A673 (cell line): ENCODE results near the gene CEACAM16. TPM values are rescaled to one million over a fixed set of nuclear protein-coding genes. Genes with fewer than 3 reads are reported as not detected.

Experiments used
- BruUV-seq: library from RNA; stranded (reverse); fragments of 400-500 nt; replicated peaks from 2 replicates; lab custom pipeline; 2021; lab: Mats Ljungman, UMichigan
- CTCF ChIA-PET: fragments of 300-600 bp; sonication (Branson Sonifier 250); formaldehyde crosslinking; loops from one replicate; lab custom pipeline; 2022; ENCODE audit warnings: antibody characterized with exemption; lab: Charles Lee
- POLR2A ChIA-PET: fragments of 300-600 bp; sonication (Branson Sonifier 250); formaldehyde crosslinking; loops from one replicate; lab custom pipeline; 2022; ENCODE audit warnings: antibody characterized with exemption; ENCODE audit not compliant: low non-redundant PET; lab: Charles Lee
- DNase-seq: peaks from one replicate; pipeline ENCODE4 v3.0.0-alpha.2; 2015; ENCODE audit warnings: low spot score
- H3K27ac ChIP-seq: fragments of 200-600 bp; sonication (generic); 2 replicates; pipeline ENCODE4 v1.5.1; 2016; ENCODE audit warnings: mixed run types, low read depth, mild to moderate bottlenecking, mixed read lengths, antibody characterized with exemption, low read length; ENCODE audit not compliant: poor library complexity, severe bottlenecking
- H3K27me3 ChIP-seq: fragments of 200-600 bp; sonication (generic); replicated peaks from 2 replicates; pipeline ENCODE4 v1.6.1; 2017; ENCODE audit warnings: mixed run types, low read depth, mild to moderate bottlenecking, mixed read lengths, antibody characterized with exemption, low read length; ENCODE audit not compliant: insufficient read depth, poor library complexity
- H3K36me3 ChIP-seq: fragments of 200-600 bp; sonication (generic); 2 replicates; pipeline ENCODE4 v1.6.1; 2016; ENCODE audit warnings: mixed run types, mild to moderate bottlenecking, mixed read lengths, antibody characterized with exemption, low read length; ENCODE audit not compliant: insufficient read depth, poor library complexity, severe bottlenecking
- H3K4me1 ChIP-seq: fragments of 200-600 bp; sonication (generic); 2 replicates; pipeline ENCODE4 v1.6.1; 2017; ENCODE audit warnings: mixed run types, mild to moderate bottlenecking, mixed read lengths, antibody characterized with exemption, low read length; ENCODE audit not compliant: insufficient read depth, poor library complexity, severe bottlenecking
- H3K4me3 ChIP-seq: fragments of 200-600 bp; sonication (generic); 2 replicates; pipeline ENCODE4 v1.5.1; 2016; ENCODE audit warnings: low read depth, mixed run types, mild to moderate bottlenecking, mixed read lengths, low read length; ENCODE audit not compliant: poor library complexity, severe bottlenecking
- H3K9me3 ChIP-seq: fragments of 200-600 bp; sonication (generic); 2 replicates; pipeline ENCODE4 v1.6.1; 2016; ENCODE audit warnings: mixed run types, low read depth, mild to moderate bottlenecking, mixed read lengths, antibody characterized with exemption, low read length; ENCODE audit not compliant: poor library complexity, severe bottlenecking
- CTCF ChIP-seq: fragments of 300-800, 200-600 bp; sonication (generic); conservative IDR thresholded peaks from 2 replicates; pipeline ENCODE4 v1.5.1; 2017; ENCODE audit warnings: low read depth, mild to moderate bottlenecking, antibody characterized with exemption, low read length, moderate library complexity, mixed read lengths
- EZH2 ChIP-seq: fragments of 200-600 bp; sonication (generic); IDR thresholded peaks from 2 replicates; pipeline ENCODE4 v1.6.1; 2017; ENCODE audit warnings: borderline replicate concordance, low read depth, mild to moderate bottlenecking, mixed read lengths, antibody characterized with exemption, low read length; ENCODE audit not compliant: poor library complexity, severe bottlenecking
- intact Hi-C: fragments of 100-400 bp; cut with micrococcal nuclease; formaldehyde crosslinking; loops from one replicate; pipeline ENCODE4 v1.10.0; 2022; ENCODE audit not compliant: unreplicated experiment
- total RNA-seq: library from RNA; stranded (reverse); gene quantifications from 2 replicates; pipeline ENCODE4 v1.2.3, GENCODE V29; 2021

CEACAM16 gene
- total RNA-seq, 1 experiment from 2014 or later, result not detected

DNA sequence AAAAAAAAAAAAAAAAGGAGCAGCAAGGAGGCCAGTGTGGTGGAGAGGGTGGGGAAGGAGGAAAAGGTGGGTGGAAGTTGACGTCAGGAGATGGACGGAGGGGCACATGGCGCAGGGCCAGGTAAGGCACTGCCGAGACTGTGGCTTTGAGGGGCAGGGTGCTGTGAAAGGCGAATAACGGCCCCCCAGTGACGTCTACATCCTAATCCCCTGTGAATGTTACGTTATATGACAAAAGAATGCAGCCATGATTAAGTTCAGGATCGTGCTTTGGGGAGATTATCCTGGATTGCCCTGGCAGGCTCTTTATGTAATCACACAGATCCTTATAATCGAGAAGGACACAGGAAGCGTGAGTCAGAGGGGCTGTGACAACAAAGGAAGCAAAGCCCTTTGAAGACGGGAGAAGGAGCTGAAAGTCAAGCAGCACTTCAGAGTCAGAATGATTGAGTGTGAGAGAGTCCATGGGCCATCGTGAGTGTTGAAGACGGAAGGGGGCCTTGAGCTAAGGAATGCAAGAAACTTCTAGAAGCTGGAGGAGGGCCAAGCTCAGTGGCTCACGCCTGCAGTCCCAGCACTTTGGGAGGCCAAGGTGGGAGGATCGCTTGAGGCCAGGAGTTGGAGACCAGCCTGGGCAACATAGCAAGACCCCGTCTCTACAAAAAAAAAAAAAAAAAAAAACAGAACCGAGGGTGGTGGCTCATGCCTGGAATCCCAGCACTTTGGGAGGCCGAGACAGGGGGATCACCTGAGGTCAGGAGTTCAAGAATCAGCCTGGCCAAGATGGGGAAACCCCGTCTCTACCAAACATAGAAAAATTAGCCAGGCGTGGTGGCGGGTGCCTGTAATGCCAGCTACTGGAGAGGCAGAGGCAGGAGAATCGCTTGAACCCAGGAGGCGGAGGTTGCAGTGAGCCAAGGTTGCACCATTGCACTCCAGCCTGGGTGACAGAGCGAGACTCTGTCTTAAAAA, 13.8 kb upstream of the CEACAM16 start:
- CTCF ChIA-PET, result interaction anchor here (0.7 kb wide), 2 partner anchors 115 to 179 kb away, joined by 4 read pairs; no protein-coding TSS in a partner anchor
- intact Hi-C loops, result loop anchor here (10.0 kb wide), 2 partner anchors 160 to 270 kb away; partner anchors contain the start of genes CLPTM1 and NECTIN2

DNA sequence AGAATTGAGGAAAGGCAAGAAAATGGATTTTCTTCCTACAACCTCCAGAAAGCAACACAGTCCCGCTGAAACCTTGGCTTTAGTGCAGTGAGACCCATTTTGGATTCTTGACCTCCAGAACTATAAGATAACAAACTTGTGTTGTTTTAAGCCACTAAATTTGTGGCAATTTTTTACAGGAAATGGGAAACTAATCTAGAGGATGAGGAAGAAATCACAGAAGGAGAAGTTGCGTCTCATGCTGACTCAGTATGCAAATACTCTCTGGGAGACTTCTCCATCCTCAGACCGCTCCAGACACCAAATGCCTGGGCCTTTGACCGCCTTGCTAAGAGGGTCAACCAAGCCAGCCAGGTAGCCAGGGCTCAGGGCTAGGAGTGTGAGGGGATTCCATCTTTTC, 13.1 kb upstream of the CEACAM16 start:
- Histone ChIP-seq H3K4me1 (no peaks in the 10 kb centered on the region), H3K36me3 (no peaks in the 10 kb centered on the region), H3K27me3 (no peaks in the 10 kb centered on the region), H3K9me3 (no peaks in the 10 kb centered on the region), H3K27ac (peak overlapping the region; percentile 25), H3K4me3 (no peak overlapping the region)
- DNase-seq, result no peak
- TF ChIP-seq CTCF, result no peak
- TF ChIP-seq EZH2, result no peak
- ChIA-PET CTCF (interaction anchor here (0.6 to 0.7 kb wide), 2 partner anchors 35 to 180 kb away, joined by 4 read pairs; no protein-coding TSS in a partner anchor), POLR2A (no interaction called here)
- intact Hi-C loops, result loop anchor here (10.0 kb wide), 2 partner anchors 159 to 269 kb away; partner anchors contain the start of genes CLPTM1 and NECTIN2
- no TSS peak for BruUV-seq

More for the DNA sequence above, 13.8 kb upstream of the CEACAM16 start:
- no peaks in the 10 kb centered on the region for H3K27me3 ChIP-seq
- no peaks in the 10 kb centered on the region for H3K4me1 ChIP-seq
- POLR2A ChIA-PET, result no interaction called here
- H3K9me3 ChIP-seq, result no peaks in the 10 kb centered on the region
- no peaks in the 10 kb centered on the region for H3K36me3 ChIP-seq
- TSS peak; percentile 38 for BruUV-seq
- TF ChIP-seq EZH2 (no peak), CTCF (no peak)
- peak overlapping the region; percentile 52 for H3K27ac ChIP-seq
- no peak overlapping the region for H3K4me3 ChIP-seq
- DNase-seq, result peak; percentile 92

- H3K4me3 ChIP-seq, result no peak overlapping the region
- intact Hi-C loops, result loop anchor here (10.0 kb wide), 2 partner anchors 158 to 268 kb away; partner anchors contain the start of genes CLPTM1 and NECTIN2
- no peaks in the 10 kb centered on the region for H3K27me3 ChIP-seq
- H3K27ac ChIP-seq, result no peak overlapping the region
- ChIA-PET POLR2A (no interaction called here), CTCF (no interaction called here)
- no peaks in the 10 kb centered on the region for H3K36me3 ChIP-seq
- H3K9me3 ChIP-seq, result no peaks in the 10 kb centered on the region
- H3K4me1 ChIP-seq, result no peaks in the 10 kb centered on the region
- BruUV-seq, result no TSS peak
- TF ChIP-seq EZH2 (no peak), CTCF (no peak)
- DNase-seq, result no peak
These were observed 12.1 kb upstream of the CEACAM16 start for GRCh38 chr19:44686896-44687295.
